Measurements from ENCODE around the gene RIN3. TPM values are rescaled to one million over a fixed set of nuclear protein-coding genes. Genes with fewer than 3 reads are reported as not detected.

Gene RIN3
- total RNA-seq, 1 experiment from 2014 or later: 14.8 TPM

DNA sequence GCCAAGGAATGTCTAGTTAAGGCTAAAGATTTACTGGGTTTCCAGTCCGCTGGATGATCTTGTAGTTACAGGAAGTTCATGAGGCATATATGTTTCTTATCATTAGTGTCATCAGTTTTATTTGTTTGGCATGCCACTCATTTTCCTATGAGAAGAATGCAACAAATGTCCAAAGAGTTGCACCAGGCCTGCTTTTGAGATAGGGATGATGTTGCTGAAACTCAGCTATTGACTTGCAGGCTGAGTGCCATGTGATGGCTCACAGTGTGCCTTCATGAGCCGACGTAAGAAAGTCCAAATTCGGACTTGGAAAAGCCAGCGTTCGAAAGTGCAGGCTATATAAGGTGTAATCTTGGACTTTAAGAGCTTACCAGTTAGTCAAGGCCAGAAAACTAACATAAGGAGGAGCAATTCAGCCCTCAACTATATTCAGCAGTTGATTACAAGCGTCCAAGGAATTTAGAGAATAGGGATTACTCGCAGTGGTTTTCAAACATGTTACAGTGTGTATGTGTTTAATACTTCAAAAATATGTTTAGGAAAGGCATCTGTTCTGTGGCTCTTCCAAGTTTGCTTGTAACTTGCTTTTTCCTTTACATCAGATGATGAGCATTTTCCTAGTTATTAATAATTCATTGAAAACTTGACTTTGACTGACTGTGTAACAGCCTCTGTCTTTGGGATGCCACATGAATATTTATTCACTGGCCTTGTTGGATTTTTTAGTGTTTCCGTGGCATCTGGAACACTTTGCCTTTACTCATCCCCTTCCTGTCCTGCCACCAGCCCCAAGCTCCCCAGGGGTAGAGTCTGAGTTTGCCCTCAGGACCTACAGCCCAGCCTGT, 133.6 kb downstream of the RIN3 start:
- Histone ChIP-seq H3K27me3 (ENCODE audit: insufficient read depth, low read depth) (no peaks in the 10 kb centered on the region), H3K9me2 (ENCODE audit: insufficient read depth) (no peaks in the 10 kb centered on the region), H3K27ac (peak overlapping the region; percentile 99), H3K4me3 (peak overlapping the region; percentile 24; the same call in 1 of the 2 replicates), H3K9me3 (ENCODE audit: insufficient read depth, low read depth) (peaks cover 4% of the 10 kb centered on the region; the same call in 1 of the 2 replicates), H3K36me3 (ENCODE audit: low read depth) (no peaks in the 10 kb centered on the region), H3F3A (ENCODE audit: insufficient read depth, low read depth) (peaks cover 82% of the 10 kb centered on the region), H2AFZ (no peak overlapping the region), H3K79me2 (ENCODE audit: low read depth) (peaks cover 19% of the 10 kb centered on the region), H4K20me1 (ENCODE audit: insufficient read depth) (no peaks in the 10 kb centered on the region), H3K4me1 (replicated peaks; ENCODE audit: insufficient read depth) (peaks cover 79% of the 10 kb centered on the region), H3K4me2 (peak overlapping the region; percentile 71)
- CTCF ChIA-PET: no interaction called here
- intact Hi-C loops (cut with micrococcal nuclease; ENCODE audit: unreplicated experiment): no loop called here
- TF ChIP-seq EZH2 (IDR thresholded peaks at IDR 0.05; ENCODE audit: low read depth) (no peak), CTCF (conservative IDR thresholded peaks at IDR 0.05) (no peak)
- no TSS peak for BruUV-seq (replicated peaks)
- POLR2A ChIA-PET (ENCODE audit: unreplicated experiment): no interaction called here
- DNase-seq: peak; percentile 31 to 96

DNA sequence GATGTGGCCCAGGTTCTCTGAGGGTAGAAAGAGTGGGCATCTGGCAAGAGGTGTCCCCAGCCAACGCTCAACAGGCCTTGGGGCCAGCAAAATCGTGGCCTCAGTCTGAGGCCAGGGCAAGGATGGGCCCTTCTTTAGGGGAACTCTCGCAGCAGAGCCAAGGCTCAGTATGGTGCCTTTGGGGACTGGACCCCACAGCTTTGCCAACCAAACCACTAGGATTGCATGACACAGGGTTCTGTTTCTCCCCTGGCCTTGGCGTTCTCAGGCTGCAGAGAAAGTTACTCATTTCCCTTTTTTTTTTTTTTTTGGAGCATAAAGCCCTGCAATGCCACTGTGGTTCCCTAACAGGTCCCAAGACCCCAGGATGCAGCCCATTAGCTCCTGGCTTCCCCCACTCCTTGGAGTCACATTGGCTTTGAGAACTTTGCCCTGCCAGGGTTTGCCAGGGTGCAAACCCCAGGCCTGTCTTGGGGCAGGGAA, 134.3 kb downstream of the RIN3 start:
- Histone ChIP-seq H3K4me1 (replicated peaks; ENCODE audit: insufficient read depth) (peaks cover 79% of the 10 kb centered on the region), H3K79me2 (ENCODE audit: low read depth) (peaks cover 19% of the 10 kb centered on the region), H3K4me2 (peak overlapping the region; percentile 71), H3K9me2 (ENCODE audit: insufficient read depth) (no peaks in the 10 kb centered on the region), H3K27ac (peak overlapping the region; percentile 99), H3K9me3 (ENCODE audit: insufficient read depth, low read depth) (peaks cover 4% of the 10 kb centered on the region; the same call in 1 of the 2 replicates), H2AFZ (no peak overlapping the region), H3F3A (ENCODE audit: insufficient read depth, low read depth) (peaks cover 77% of the 10 kb centered on the region), H3K27me3 (ENCODE audit: insufficient read depth, low read depth) (no peaks in the 10 kb centered on the region), H3K36me3 (ENCODE audit: low read depth) (no peaks in the 10 kb centered on the region), H4K20me1 (ENCODE audit: insufficient read depth) (no peaks in the 10 kb centered on the region), H3K4me3 (no peak overlapping the region)
- DNase-seq: no peak
- ChIA-PET CTCF (no interaction called here), POLR2A (ENCODE audit: unreplicated experiment) (no interaction called here)
- no peak for TF ChIP-seq EZH2 (IDR thresholded peaks at IDR 0.05; ENCODE audit: low read depth)
- no peak for TF ChIP-seq CTCF (conservative IDR thresholded peaks at IDR 0.05)
- intact Hi-C loops (cut with micrococcal nuclease; ENCODE audit: unreplicated experiment): no loop called here
- BruUV-seq (replicated peaks): no TSS peak

DNA sequence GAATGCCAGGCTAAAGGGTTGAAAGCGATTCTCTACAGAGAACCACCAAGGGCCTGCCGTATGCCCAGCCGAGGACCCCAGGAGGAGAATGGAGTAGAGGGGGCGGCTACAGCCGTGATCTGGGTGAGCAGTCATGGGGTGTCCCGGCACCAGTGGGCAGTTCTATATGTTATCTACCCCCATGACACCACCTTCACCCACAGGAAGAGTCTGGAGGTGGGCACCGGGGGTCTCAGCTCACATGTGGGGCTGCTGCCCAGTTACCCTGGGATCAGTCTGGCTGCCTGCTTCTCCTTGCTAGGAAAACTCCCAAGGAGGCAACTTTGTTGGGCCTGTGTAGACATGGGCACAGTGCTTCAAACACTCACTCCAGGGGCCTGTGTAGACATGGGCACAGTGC, 135.5 kb downstream of the RIN3 start:
- H3K27ac ChIP-seq: peak overlapping the region; percentile 99
- intact Hi-C loops (cut with micrococcal nuclease; ENCODE audit: unreplicated experiment): no loop called here
- no TSS peak for BruUV-seq (replicated peaks)

More for the DNA sequence above, 135.5 kb downstream of the RIN3 start:
- H4K20me1 ChIP-seq (ENCODE audit: insufficient read depth): no peaks in the 10 kb centered on the region
- peaks cover 19% of the 10 kb centered on the region for H3K79me2 ChIP-seq (ENCODE audit: low read depth)
- H3K4me2 ChIP-seq: peak overlapping the region; percentile 71
- H2AFZ ChIP-seq: no peak overlapping the region
- H3K9me3 ChIP-seq (ENCODE audit: insufficient read depth, low read depth): peaks cover 4% of the 10 kb centered on the region; the same call in 1 of the 2 replicates
- POLR2A ChIA-PET (ENCODE audit: unreplicated experiment): no interaction called here
- peaks cover 65% of the 10 kb centered on the region for H3F3A ChIP-seq (ENCODE audit: insufficient read depth, low read depth)
- no peaks in the 10 kb centered on the region for H3K36me3 ChIP-seq (ENCODE audit: low read depth)
- DNase-seq: no peak
- peaks cover 71% of the 10 kb centered on the region for H3K4me1 ChIP-seq (replicated peaks; ENCODE audit: insufficient read depth)
- TF ChIP-seq CTCF (conservative IDR thresholded peaks at IDR 0.05): no peak
- TF ChIP-seq EZH2 (IDR thresholded peaks at IDR 0.05; ENCODE audit: low read depth): no peak
- H3K4me3 ChIP-seq: no peak overlapping the region
- CTCF ChIA-PET: no interaction called here
- H3K27me3 ChIP-seq (ENCODE audit: insufficient read depth, low read depth): no peaks in the 10 kb centered on the region
- no peaks in the 10 kb centered on the region for H3K9me2 ChIP-seq (ENCODE audit: insufficient read depth)
